Measurements from ENCODE around the gene AK8.

GRCh38 chr9:132898051-132898450 is 20.0 kb upstream of the AK8 start:
- TF ChIP-seq EP300 (IDR thresholded peaks at IDR 0.05; ENCODE audit: borderline replicate concordance) (no peak), YY1 (IDR thresholded peaks at IDR 0.05; ENCODE audit: low read depth) (no peak), TCF12 (IDR thresholded peaks at IDR 0.05; ENCODE audit: low read depth) (no peak), FOXM1 (IDR thresholded peaks at IDR 0.05; ENCODE audit: borderline replicate concordance, low read depth) (no peak), EGR1 (IDR thresholded peaks at IDR 0.05) (no peak), RAD21 (IDR thresholded peaks at IDR 0.05; ENCODE audit: low read depth) (no peak)
- TF ChIP-seq, protein P1, sequence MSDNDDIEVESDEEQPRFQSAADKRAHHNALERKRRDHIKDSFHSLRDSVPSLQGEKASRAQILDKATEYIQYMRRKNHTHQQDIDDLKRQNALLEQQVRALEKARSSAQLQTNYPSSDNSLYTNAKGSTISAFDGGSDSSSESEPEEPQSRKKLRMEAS (IDR thresholded peaks at IDR 0.05), result no peak

All from Ishikawa (cell line).